HG03060 (cell line): ENCODE data around the gene UNC93A.

Source experiments
- ATAC-seq: cut with Tn5 transposase; IDR thresholded peaks from one replicate; pipeline ENCODE4 v1.9.1; 2021; ENCODE audit warnings: low read depth, moderate number of reproducible peaks; ENCODE audit not compliant: unreplicated experiment

The UNC93A gene

DNA sequence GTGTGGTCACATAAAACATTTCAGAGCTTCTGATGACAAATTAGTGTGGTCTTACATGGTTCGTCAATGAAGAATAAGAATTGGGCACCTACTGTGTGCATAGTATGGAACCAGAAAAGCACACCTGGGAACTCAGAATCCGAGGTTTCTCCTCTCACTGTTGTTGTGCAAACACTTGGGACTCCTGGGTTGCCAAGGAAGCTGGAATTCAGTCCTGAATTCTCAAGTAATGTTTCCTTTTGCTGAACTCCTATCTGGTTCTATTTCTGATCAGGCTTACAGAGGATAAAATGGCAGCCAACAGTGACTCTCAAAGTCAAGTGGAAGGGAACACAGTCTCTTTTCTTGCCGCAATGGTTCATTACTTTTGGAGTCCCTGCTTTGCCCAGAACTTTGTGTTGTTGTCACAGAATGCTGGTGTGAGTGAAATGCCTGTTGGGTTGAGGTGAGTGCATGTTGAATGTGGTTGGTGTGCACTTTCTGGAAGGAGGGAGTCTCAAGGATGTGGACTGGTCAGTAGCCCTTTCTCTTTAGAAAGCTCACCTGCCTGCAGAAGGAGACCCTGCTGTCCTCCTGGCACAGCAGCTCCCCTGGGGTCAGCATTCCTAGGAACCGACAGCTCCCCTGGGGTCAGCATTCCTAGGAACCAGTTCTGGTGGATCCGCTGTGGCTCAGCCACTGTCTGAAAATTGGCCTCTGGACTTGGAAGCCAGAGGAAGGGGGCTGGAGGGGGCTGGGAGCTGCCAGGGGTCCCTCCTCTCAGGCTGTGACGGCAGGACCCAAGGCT, 1.4 kb downstream of the UNC93A start:
- no peak for ATAC-seq

DNA sequence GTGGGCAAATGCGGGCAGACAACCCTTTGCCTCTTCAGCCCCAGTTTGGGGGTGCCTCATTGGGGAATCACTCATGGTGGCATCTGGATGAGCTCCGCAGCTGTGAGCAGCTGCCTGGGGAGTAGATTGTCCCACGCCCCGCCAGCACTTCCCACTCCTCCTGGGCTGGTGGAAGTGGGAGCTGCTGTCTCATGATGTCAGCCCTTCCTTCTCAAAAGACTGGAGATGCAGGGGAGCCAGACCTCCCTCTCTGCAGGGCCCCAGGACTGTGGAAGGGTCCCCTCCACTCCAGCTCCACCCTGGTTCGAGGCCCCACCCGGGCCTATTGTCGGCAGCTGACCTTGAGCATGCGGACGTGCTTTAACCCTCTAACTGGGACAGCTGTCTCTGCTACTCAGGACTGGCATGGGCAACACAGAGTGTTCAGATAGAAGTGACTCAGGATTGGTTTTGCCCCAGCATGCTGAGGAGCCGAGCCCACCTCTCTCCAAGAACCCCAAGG, 2.0 kb downstream of the UNC93A start:
- no peak for ATAC-seq

DNA sequence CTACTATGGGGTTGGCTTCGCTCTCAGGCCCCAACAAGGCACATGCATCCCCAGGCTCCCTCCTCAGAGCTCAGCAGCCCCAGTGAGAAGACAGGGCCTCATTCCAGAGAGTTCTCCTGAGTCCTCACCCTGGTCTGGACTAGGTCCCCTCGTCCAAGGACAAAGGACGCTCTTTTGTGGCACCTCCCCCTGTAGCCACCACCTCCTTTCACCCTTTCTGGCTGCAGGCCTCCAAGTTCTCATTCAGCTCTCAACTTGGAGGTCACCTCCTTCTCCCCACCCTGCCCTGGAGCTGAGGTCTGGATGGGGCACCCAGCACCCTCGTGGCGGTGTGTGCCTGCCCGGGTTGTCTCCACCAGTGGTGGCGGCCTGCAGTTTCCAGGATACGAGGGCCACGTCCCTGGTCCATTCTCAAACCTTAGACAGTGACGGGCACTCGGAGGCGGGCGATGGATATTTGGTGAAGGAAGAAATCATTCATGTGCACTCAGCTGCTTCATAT, 2.5 kb downstream of the UNC93A start:
- ATAC-seq = no peak

DNA sequence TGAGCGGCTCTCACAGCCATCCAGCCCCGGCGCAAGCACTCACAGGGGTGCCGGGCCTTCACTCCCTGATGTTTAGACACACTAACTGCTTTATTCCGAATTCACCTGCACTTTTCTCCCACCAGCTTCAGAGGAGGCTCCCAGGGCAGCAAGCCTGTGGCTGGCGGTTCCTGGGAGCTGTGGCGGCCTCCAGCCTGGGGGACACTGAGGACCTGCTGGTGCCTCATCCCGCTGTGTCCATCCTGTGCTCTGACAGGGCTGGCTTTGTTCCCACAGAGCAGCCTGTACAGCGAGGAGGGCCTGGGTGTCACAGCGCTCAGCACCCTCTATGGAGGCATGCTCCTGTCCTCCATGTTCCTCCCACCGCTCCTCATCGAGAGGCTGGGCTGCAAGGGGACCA, 3.1 kb downstream of the UNC93A start:
- ATAC-seq = no peak

DNA sequence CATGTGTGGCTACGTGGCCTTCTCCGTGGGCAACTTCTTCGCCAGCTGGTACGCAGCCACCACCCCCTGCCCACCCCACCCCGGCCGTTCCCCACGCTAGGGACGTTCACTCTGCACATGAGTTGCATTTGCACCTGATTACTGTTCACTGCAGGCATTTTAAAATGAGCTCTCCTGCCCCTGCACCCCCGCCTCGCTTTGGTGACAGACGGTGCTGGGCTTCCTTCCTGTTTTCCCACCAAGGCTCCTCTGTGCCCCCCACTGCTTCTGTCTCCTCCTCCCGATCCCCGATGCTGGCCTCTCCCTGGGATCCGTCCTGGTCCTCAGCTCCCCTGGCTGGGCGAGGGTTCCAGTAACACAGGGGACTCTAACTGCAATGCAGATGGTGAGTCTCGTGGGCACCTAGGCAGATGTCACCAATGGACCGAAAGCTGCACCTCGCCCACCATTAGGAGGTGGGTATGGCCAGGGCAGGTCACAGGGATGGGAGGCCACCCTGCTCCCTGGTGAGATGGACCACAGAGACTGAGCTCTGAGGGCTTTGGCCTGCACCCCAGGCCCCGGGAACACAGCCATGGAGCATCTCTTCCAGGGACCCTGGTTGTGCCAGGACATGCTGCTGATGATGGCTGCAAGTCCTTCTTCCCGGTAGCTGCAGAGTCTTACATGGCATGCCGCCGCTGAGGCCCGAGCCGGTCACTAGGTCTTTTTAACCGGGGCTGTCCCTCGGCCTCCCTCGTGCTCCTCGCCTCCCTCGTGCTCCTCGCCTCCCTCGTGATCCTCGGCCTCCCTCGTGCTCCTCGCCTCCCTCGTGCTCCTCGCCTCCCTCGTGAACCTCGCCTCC, 3.8 kb downstream of the UNC93A start:
- no peak for ATAC-seq

DNA sequence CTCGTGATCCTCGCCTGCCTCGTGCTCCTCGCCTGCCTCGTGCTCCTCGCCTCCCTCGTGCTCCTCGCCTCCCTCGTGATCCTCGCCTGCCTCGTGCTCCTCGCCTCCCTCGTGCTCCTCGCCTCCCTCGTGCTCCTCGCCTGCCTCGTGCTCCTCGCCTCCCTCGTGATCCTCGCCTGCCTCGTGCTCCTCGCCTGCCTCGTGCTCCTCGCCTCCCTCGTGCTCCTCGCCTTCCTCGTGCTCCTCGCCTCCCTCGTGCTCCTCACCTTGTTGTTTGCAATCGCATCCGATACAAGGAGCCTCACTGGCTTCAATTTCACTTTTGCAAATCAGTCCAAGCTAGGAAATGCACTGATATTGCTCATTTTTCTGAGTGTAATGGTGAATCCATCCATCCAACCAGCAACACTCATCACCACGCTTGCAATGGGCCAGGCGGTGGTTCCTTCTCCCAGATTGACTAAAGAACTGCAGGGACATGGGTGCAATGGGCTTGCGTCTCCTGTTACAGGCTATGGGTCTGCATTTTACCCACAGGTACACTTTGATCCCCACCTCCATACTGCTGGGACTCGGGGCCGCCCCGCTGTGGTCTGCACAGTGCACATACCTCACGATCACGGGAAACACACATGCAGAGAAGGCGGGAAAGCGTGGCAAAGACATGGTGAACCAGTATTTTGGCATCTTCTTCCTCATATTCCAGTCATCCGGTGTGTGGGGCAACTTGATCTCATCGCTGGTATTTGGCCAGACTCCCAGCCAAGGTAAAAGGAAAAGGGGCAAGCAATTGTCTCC, 4.6 kb downstream of the UNC93A start:
- ATAC-seq = no peak

DNA sequence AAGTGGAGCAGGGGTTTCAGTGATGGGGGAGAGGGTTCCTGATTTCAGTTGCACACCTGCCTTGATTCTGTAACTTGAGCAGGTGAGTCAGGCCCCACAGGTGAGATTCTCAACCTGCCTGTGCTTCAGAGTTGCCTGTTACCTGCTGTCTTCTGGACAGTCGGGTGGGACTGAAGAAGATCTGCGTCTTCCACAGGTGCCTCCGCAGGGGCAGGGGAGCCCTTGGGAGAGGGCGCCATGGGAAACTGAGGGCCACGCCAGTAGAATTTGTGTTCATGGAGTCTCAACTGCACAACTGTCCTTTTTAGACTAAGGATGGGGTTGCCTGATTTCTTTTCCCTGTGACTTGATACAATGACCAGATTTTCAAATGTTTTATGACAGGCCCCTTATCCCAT, 5.2 kb downstream of the UNC93A start:
- ATAC-seq = no peak

DNA sequence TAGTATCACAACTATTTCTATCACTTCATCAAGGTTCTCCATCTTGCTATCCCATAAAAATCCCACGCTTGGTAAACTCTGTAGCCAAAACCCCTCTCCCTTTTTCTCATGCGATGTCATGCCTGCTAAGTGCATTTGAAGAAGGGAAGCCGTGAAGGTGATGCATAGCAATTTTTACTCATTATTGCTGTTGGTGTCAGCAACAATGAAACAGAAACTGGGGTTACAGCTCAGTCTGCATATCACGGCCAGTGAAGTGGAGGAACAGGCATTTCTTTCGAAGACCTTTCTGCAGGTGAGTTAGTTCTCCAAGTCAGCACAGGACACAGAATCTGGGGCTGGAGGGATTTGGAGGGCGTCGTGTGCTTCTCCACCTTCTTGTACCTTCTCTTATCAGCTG, 5.8 kb downstream of the UNC93A start:
- no peak for ATAC-seq

DNA sequence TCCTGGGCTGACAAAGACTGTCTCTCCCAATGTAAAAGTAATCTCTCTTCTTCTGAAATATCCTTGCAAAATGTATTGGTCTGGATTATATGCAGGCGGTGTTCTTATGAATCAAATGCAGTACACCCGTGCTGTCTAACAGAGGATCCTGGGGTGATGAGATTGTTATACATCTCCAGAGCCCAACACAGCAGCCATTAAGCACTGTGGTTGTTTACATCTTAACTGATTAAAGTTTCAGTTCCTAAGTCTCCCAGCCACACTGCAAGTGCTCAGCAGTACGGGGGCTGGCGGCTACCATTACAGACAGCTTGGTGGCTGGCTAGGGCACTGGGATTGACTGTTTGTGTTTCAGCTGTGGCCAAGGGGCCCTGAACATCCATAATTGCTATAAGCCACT, 7.0 kb downstream of the UNC93A start:
- no peak for ATAC-seq

DNA sequence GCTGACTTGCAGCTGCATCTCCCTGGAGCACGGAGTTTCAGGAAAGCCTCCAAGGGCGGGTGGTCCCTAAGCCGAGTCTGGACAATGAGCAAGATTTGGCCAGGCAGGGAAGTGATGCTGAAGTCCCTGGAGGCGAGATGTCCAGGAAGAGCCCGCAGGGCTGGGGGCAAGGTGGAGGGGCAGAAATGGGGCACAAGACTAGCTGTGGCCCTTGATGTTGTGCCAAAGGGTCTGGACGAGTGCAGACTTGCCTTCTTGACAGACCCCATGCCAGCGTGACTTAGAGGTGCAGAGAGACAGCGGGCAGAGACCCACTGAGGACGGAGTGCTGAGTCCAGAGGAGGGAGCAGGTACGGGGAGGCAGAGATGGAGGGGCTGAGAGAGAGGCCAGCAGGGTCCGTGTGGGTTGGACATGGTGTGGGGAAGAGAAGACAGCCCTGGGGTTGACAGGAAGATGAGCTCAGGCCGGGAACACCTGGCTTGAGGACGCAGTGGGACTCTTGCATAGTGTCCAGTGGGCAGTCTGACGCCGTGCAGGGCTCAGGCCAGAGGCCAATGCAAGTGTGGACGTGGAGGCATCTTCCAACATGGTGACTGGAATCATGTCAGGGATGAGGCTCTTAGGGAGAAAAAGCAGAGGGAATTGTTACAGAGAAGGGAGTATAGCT, 8.7 kb downstream of the UNC93A start:
- no peak for ATAC-seq

DNA sequence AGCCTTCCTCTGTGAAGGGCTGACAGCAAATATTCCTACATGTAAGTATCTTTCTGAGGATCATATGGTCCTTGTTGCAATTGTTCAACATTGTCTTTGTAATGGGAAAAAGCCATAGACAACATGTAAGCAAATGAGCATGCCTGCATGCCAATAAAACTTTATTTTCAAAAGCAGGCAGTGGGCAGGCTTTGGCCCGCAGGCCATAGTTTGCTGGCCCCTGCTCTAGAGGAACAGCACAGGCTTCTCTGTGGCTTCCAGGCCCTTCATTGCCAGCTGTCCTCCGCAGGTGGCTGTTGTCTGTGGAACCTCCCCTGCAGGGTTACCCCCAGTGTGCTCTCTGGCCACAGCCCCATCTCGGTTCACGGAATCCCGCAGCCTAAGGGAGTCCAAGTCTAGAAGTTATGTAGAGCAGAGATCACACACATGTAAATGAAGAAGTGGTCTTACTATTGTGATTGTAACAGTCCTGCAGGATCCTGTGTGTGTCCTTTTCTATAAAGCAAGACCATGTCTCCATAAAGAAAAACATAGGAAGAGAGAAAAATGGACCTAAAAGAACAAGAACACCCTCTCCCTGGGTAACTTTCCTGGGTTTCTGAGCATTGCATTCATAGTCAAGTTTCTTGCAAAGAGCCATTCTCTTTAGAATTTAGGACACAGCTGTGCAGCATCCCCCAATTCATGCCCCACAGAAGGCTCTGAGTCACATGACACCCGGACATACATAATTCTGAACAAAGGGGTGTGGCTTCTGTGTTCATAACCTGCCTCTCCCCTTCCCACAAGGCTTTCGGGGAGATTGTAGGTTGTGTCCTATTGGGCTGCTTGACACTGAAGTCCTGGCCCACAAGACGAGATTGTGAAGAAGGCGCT, 10.0 kb downstream of the UNC93A start:
- no peak for ATAC-seq

DNA sequence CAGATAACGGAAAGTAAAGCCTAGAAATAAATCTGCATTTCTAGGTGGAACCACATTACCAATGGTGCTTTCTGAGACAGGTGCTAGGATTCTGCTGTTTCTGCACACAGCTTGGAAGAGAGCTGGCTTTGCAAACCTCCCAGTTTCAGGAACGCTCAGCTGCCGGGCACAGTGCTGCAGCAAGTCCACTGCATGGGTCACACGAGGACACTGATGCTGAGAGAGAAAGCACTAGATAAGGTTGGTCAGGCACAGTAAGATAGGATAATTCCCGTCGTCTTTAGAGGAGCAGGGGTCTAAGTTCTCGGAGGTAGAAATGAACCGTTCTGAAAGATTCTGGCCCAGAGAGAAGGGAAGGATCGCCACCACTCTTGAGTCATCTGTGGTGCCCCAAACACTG, 11.0 kb downstream of the UNC93A start:
- no peak for ATAC-seq

DNA sequence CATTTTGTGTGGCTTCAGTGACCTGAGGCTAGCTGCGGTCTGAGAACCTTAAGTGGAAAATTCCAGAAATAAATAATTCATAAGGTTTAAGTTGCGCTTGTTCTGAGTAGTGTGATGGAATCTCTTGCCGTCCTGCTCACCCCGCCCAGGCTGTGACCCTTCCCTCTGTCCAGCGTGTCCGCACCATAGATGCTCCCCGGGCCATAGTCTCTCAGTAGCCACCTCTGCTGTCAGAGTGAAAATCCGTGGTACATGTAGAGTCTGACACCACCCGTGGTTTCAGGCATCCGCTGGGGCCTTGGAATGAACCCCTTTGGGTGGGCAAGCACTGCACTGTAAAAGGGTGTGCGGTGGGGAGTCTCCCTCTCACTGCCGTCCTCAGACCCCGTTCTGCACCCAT, 11.7 kb downstream of the UNC93A start:
- ATAC-seq = no peak

DNA sequence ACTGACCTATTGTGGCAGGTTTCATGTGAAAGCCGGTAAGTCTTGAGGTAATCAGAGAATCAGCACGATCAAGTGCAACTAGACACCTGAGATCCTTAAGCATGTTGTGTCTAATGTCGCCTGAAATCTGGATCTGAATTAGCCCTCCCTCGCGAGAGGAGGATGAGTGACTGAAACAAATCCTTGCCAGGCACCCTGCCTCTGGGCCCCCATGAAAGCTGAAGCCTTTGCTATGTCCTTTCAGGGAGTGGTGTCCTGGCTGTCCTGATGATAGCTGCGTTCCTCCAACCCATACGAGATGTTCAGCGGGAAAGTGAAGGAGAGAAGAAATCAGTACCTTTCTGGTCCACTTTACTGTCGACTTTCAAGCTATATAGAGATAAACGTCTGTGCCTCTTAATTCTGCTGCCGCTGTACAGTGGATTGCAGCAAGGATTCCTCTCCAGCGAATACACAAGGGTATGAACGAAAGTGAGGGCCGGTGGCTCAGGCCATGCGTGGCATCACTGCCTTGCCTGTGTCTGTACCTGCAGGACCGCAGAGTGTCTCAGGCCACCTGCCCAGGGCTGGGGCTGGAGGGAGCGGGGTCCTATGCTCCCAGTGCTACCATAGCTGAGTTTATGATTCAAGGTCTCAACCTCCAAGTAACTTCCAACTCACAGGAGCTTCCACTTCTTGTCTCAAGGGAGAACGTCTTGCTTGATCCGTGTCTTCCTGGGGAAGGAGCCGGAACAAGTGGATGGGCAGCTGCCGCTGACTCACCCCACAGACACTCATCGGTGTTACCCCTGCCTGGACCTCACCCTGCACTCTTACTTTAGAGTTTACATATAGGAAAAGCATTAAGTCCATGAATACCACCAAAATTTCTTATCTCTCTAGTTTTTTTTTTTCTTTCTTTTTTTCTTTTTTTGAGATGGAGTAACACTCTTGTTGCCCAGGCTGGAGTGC, 12.8 kb downstream of the UNC93A start:
- no peak for ATAC-seq

DNA sequence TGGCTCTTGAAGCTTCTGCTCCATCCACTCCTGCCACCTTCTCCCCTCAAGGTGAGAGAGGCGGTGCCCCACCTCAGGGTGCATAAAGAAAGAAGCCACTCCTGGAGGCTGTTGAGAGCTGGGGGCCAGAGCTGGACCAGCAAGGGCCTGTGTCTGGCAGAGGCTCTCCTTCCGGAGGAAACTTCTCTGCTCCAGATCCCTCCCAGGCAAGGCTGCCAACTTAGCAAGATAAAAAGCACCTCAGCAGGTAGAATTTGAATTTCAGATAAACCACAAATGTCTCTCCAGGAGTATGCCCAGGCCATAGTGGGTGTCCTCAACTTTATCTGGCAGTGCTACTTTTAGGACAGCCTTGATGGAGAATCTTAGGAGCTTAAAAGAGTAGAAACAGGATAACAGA, 13.8 kb downstream of the UNC93A start:
- ATAC-seq = no peak

DNA sequence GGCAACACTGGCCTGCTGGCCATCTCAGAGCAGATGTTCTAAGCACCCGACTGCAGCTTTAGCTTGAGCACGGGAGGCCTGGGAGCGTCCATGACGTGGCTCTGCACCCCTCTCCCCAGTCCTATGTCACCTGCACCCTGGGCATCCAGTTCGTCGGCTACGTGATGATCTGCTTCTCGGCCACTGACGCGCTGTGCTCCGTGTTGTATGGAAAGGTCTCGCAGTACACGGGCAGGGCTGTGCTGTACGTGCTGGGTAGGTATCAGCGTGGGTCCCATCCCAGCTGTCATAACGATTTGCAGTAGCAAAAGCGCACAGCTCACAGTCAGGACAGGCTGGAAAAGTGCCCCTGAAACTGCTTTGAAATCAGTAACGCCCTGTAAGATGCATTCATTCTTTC, 14.7 kb downstream of the UNC93A start:
- ATAC-seq = no peak

DNA sequence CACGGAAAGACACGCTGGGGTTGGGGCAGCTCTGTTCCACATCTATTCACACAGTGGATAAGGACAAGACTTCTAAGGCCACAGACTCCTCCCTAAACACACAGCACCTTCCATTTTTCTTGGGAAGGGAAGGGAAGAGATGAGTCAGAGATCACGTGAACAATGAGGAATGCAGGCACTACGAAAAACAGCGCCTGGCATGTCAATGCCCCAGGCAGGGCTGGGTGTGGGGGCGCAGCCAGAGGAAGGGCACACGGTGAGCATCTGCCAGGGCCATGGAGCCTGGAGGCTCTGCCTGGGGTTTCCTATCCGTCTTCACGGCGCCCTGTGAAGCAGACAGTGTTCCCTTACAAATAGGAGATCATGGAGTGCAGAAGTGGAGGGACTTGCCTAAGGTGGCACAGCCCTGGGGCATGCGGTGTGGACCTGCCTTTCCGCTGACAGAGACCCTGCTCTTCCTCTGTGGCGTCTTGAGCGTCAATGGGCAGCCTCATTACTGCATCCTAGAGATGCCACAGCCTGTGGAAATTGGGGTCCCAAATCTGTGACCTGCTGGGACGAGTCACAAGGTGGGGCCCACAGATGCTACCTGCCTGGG, 15.4 kb downstream of the UNC93A start:
- ATAC-seq = no peak
